Measurements from ENCODE around the gene CDCP1. TPM values are rescaled to one million over a fixed set of nuclear protein-coding genes. Genes with fewer than 3 reads are reported as not detected.

CDCP1 gene
- total RNA-seq, 1 experiment from 2014 or later, result 0.78 TPM

GRCh38 chr3:45137656-45138181 is 8.5 kb downstream of the CDCP1 start:
- DNase-seq (ENCODE audit: low spot score), result no peak

GRCh38 chr3:45135959-45136358 is 10.2 kb downstream of the CDCP1 start:
- DNase-seq (ENCODE audit: low spot score), result no peak

- DNase-seq (ENCODE audit: low spot score), result no peak
Observed at GRCh38 chr3:45134758-45135521, 11.2 kb downstream of the CDCP1 start.

- DNase-seq (ENCODE audit: low spot score), result peak; percentile 94
Observed at GRCh38 chr3:45132568-45133211, 13.5 kb downstream of the CDCP1 start.

GRCh38 chr3:45131201-45131600 is 15.0 kb downstream of the CDCP1 start:
- DNase-seq (ENCODE audit: low spot score), result no peak

- no peak for DNase-seq (ENCODE audit: low spot score)
Observed at GRCh38 chr3:45130476-45130875, 15.7 kb downstream of the CDCP1 start.

GRCh38 chr3:45128950-45129349 is 17.2 kb downstream of the CDCP1 start:
- no peak for DNase-seq (ENCODE audit: low spot score)

GRCh38 chr3:45127130-45127822 is 18.9 kb downstream of the CDCP1 start:
- DNase-seq (ENCODE audit: low spot score), result no peak

- DNase-seq (ENCODE audit: low spot score), result peak; percentile 54
Observed at GRCh38 chr3:45126730-45127129, 19.4 kb downstream of the CDCP1 start.

- DNase-seq (ENCODE audit: low spot score), result peak; percentile 38
Observed at GRCh38 chr3:45125550-45126026, 20.6 kb downstream of the CDCP1 start.

- no peak for DNase-seq (ENCODE audit: low spot score)
Observed at GRCh38 chr3:45124956-45125355, 21.2 kb downstream of the CDCP1 start.

GRCh38 chr3:45124352-45124751 is 21.8 kb downstream of the CDCP1 start:
- peak; percentile 97 for DNase-seq (ENCODE audit: low spot score)

GRCh38 chr3:45123581-45124269 is 22.5 kb downstream of the CDCP1 start:
- DNase-seq (ENCODE audit: low spot score), result peak; percentile 98

GRCh38 chr3:45123030-45123429 is 23.1 kb downstream of the CDCP1 start:
- peak; percentile 94 for DNase-seq (ENCODE audit: low spot score)

- DNase-seq (ENCODE audit: low spot score), result peak; percentile 87
Observed at GRCh38 chr3:45120359-45121158, 25.6 kb downstream of the CDCP1 start.

GRCh38 chr3:45119824-45120358 is 26.3 kb downstream of the CDCP1 start:
- no peak for DNase-seq (ENCODE audit: low spot score)

- DNase-seq (ENCODE audit: low spot score), result no peak
Observed at GRCh38 chr3:45119376-45119775, 26.8 kb downstream of the CDCP1 start.

- no peak for DNase-seq (ENCODE audit: low spot score)
Observed at GRCh38 chr3:45118615-45119071, 27.5 kb downstream of the CDCP1 start.

- DNase-seq (ENCODE audit: low spot score), result no peak
Observed at GRCh38 chr3:45116350-45116749, 29.8 kb downstream of the CDCP1 start.

- DNase-seq (ENCODE audit: low spot score), result no peak
Observed at GRCh38 chr3:45113625-45114050, 32.5 kb downstream of the CDCP1 start.
